CD14-positive monocyte (primary cell): ENCODE results near the gene SCN8A. TPM values are rescaled to one million over a fixed set of nuclear protein-coding genes. Genes with fewer than 3 reads are reported as not detected.

ENCODE experiments used
- DNase-seq, 3 donors: peaks; one replicate each; pipeline ENCODE4 v3.0.0-alpha.2; 2011 to 2022
- H2AFZ ChIP-seq: 2 replicates; pipeline ENCODE4 v1.6.0; 2012; ENCODE audit warnings: mild to moderate bottlenecking, low read depth, low read length, inconsistent platforms; ENCODE audit not compliant: insufficient read depth, poor library complexity, severe bottlenecking
- H3K27ac ChIP-seq, 2 donors: 1 replicate in 1 of 2; 2 replicates in 1 of 2; pipeline ENCODE4 v1.5.1; 2012 to 2013; ENCODE audit warnings: low read length in 2 of 2, control low read depth in 1 of 2, inconsistent platforms in 1 of 2, low read depth in 1 of 2, mild to moderate bottlenecking in 1 of 2
- H3K27me3 ChIP-seq, 2 donors: one replicate each; pipeline versions ENCODE4 v1.6.0 to v1.6.1; 2011 to 2013; ENCODE audit warnings: low read length in 2 of 2; ENCODE audit not compliant: control insufficient read depth in 2 of 2, insufficient read depth in 2 of 2
- H3K36me3 ChIP-seq, 2 donors: replicated peaks in 1 of 2; 1 replicate in 1 of 2; 2 replicates in 1 of 2; pipeline versions ENCODE4 v1.5.1 to v1.6.1; 2012 to 2013; ENCODE audit warnings: low read length in 2 of 2, control low read depth in 1 of 2, inconsistent platforms in 1 of 2, mild to moderate bottlenecking in 1 of 2; ENCODE audit not compliant: insufficient read depth in 2 of 2, control insufficient read depth in 1 of 2
- H3K4me1 ChIP-seq, 2 donors: 1 replicate in 1 of 2; 2 replicates in 1 of 2; pipeline versions ENCODE4 v1.5.1 to v1.6.1; 2012 to 2013; ENCODE audit warnings: low read length in 2 of 2, control low read depth in 1 of 2, inconsistent platforms in 1 of 2, mild to moderate bottlenecking in 1 of 2, moderate library complexity in 1 of 2; ENCODE audit not compliant: insufficient read depth in 2 of 2, control insufficient read depth in 1 of 2
- H3K4me2 ChIP-seq: replicated peaks from 2 replicates; pipeline ENCODE3; 2012; ENCODE audit warnings: low read length, moderate library complexity, mild to moderate bottlenecking; ENCODE audit not compliant: poor library complexity, severe bottlenecking; ENCODE audit errors: extremely low read depth
- H3K4me3 ChIP-seq, 3 experiments: fragments of 200-600 bp in 1 of 3; sonication (generic) in 1 of 3; replicated peaks in 1 of 3; 1 replicate in 2 of 3; 2 replicates in 1 of 3; pipeline ENCODE4 v1.5.1; 2011 to 2013; ENCODE audit warnings: low read length in 3 of 3, mild to moderate bottlenecking in 3 of 3, control low read depth in 2 of 3, low read depth in 2 of 3, inconsistent platforms in 1 of 3, moderate library complexity in 1 of 3
- H3K79me2 ChIP-seq: 2 replicates; pipeline ENCODE4 v1.6.0; 2012; ENCODE audit warnings: mild to moderate bottlenecking, control low read depth, inconsistent platforms, low read length, moderate library complexity; ENCODE audit not compliant: insufficient read depth
- H3K9ac ChIP-seq: 2 replicates; pipeline ENCODE4 v1.6.0; 2017; ENCODE audit warnings: low read length, mild to moderate bottlenecking; ENCODE audit not compliant: insufficient read depth, poor library complexity, severe bottlenecking
- H3K9me3 ChIP-seq, 2 donors: replicated peaks in 1 of 2; 1 replicate in 1 of 2; 2 replicates in 1 of 2; pipeline versions ENCODE4 v1.5.1 to v1.6.1; 2012 to 2013; ENCODE audit warnings: low read length in 2 of 2, control low read depth in 1 of 2; ENCODE audit not compliant: control insufficient read depth in 1 of 2, insufficient read depth in 1 of 2
- H4K20me1 ChIP-seq: 2 replicates; pipeline ENCODE4 v1.6.0; 2012; ENCODE audit warnings: mild to moderate bottlenecking, low read length, control low read depth, moderate library complexity; ENCODE audit not compliant: insufficient read depth
- H3K27ac Mint-ChIP-seq, 7 donors: one replicate each; pipeline ENCODE4 v1.8.0; 2020; ENCODE audit warnings: mild to moderate bottlenecking in 7 of 7, mixed read lengths in 7 of 7, moderate library complexity in 6 of 7, inconsistent platforms in 2 of 7
- H3K27me3 Mint-ChIP-seq, 3 donors: one replicate each; pipeline ENCODE4 v1.8.0; 2021 to 2022; ENCODE audit warnings: low read depth in 3 of 3, mild to moderate bottlenecking in 3 of 3, mixed read lengths in 3 of 3, moderate library complexity in 3 of 3, inconsistent platforms in 1 of 3
- H3K36me3 Mint-ChIP-seq, 2 donors: one replicate each; pipeline ENCODE4 v1.8.0; 2020; ENCODE audit warnings: mixed read lengths in 2 of 2, inconsistent platforms in 1 of 2, mild to moderate bottlenecking in 1 of 2
- H3K4me1 Mint-ChIP-seq: one replicate; pipeline ENCODE4 v1.8.0; 2020; ENCODE audit warnings: mild to moderate bottlenecking, mixed read lengths
- H3K4me3 Mint-ChIP-seq, 2 donors: one replicate each; pipeline ENCODE4 v1.8.0; 2020; ENCODE audit warnings: mild to moderate bottlenecking in 2 of 2, mixed read lengths in 2 of 2, moderate library complexity in 1 of 2
- H3K9me3 Mint-ChIP-seq, 7 donors: one replicate each; pipeline ENCODE4 v1.8.0; 2020 to 2022; ENCODE audit warnings: mixed read lengths in 7 of 7, mild to moderate bottlenecking in 6 of 7, moderate library complexity in 6 of 7, inconsistent platforms in 2 of 7
- WGBS: methylation state at CpG from one replicate; pipeline ENCODE4 v1.1.5; 2013; ENCODE audit warnings: missing lambda C conversion rate; ENCODE audit not compliant: insufficient coverage; 5-methylcytosine and 5-hydroxymethylcytosine counted together
- intact Hi-C, 2 donors: fragments of 100-400 bp; cut with micrococcal nuclease; formaldehyde crosslinking; loops; one replicate each; pipeline versions ENCODE4 v1.15.0 to v1.15.1; 2023
- polyA plus RNA-seq, 3 donors: library from polyadenylated mRNA; depleted of rRNA in 1 of 3; unstranded in 2 of 3; stranded (reverse) in 1 of 3; fragments of 300-500 nt in 2 of 3; fragments of >200 nt in 1 of 3; fragmentation: Illumina TruSeq in 2 of 3; gene quantifications; 1 replicate in 2 of 3; 2 replicates in 1 of 3; pipeline ENCODE4 v1.2.3, GENCODE V29; 2012 to 2021
- TF ChIP-seq, protein P1 (sequence below): fragments of 200-600 bp; IDR thresholded peaks from one replicate; pipeline ENCODE4 v1.8.0; 2022; ENCODE audit warnings: antibody characterized with exemption, mild to moderate bottlenecking

The SCN8A gene
- polyA plus RNA-seq, 3 donors = 0.03 TPM; not detected in 2

DNA sequence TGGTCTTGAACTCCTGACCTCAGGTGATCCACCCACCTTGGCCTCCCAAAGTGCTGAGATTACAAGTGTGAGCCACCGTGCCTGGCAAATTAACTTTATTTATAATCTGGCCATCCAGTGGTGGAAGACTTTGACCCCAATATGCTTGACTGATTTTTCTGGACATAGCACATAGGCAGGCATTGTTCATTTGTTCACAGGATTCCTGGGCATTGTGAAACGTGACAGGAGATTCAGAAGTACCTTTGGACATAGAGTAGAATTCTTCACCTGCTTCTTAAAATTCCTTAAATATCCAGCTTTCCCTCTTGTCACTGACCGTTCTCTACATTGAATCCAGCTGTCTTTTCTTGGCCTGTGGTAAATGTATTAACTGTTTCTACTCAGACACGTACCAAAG lies 103.1 kb downstream of the SCN8A start:
- H3K27me3 Mint-ChIP-seq = peaks cover 0 to 2% (median 2%) of the 10 kb centered on the region in 3 donors
- Histone ChIP-seq H3K4me2 (no peak overlapping the region), H3K4me1 (no peaks in the 10 kb centered on the region), H3K27me3 (no peaks in the 10 kb centered on the region), H2AFZ (no peak overlapping the region), H4K20me1 (no peaks in the 10 kb centered on the region), H3K9me3 (no peaks in the 10 kb centered on the region), H3K79me2 (no peaks in the 10 kb centered on the region), H3K9ac (no peak overlapping the region), H3K36me3 (no peaks in the 10 kb centered on the region), H3K27ac (no peak overlapping the region), H3K4me3 (no peak overlapping the region)
- no peak overlapping the region for H3K4me3 Mint-ChIP-seq
- no peaks in the 10 kb centered on the region for H3K9me3 Mint-ChIP-seq
- 100% methylated on average over 1 of the region's 4 CpGs for whole genome bisulfite sequencing
- TF ChIP-seq, protein P1, sequence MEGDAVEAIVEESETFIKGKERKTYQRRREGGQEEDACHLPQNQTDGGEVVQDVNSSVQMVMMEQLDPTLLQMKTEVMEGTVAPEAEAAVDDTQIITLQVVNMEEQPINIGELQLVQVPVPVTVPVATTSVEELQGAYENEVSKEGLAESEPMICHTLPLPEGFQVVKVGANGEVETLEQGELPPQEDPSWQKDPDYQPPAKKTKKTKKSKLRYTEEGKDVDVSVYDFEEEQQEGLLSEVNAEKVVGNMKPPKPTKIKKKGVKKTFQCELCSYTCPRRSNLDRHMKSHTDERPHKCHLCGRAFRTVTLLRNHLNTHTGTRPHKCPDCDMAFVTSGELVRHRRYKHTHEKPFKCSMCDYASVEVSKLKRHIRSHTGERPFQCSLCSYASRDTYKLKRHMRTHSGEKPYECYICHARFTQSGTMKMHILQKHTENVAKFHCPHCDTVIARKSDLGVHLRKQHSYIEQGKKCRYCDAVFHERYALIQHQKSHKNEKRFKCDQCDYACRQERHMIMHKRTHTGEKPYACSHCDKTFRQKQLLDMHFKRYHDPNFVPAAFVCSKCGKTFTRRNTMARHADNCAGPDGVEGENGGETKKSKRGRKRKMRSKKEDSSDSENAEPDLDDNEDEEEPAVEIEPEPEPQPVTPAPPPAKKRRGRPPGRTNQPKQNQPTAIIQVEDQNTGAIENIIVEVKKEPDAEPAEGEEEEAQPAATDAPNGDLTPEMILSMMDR = no peak
- H3K27ac Mint-ChIP-seq = no peak overlapping the region
- peaks cover 5% of the 10 kb centered on the region for H3K4me1 Mint-ChIP-seq
- no peaks in the 10 kb centered on the region for H3K36me3 Mint-ChIP-seq
- intact Hi-C loops = no loop called here
- DNase-seq = no peak

DNA sequence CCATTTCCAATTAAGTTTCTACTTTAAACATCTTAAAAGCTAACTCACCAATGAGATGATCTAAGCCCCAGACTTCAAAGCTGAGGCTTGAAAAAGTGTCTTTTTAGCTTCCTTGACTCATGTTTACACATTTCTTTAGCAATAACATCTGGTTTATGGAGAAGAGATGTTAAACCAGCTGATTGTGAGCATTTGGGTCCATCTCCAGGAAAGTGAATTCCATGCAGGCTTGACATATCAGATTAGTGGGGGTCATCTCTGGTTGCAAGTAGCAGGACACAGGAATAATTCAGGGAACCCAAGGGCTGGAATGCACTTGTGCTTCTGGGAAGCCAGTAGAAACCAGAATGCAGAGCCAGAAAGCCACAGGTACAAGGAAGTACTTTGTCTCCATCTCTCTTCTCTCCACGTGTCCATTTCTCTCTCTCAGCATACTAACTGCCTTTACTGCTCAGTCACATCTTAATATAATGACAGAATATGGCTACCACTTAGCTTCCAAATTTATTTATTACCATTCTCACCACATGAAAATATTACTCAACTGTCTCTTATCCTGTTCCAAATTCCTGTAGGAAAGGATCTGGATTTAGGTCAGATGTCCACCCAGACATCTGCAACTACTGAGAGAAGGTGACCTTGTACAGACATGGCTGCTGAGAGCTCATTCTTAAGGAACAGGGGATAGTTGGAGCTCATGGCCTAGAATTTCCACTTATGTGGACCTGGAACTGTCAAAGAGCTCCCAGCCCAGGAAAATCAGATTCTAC lies 104.4 kb downstream of the SCN8A start:
- H3K27me3 Mint-ChIP-seq = peaks cover 0 to 2% (median 2%) of the 10 kb centered on the region in 3 donors
- no peaks in the 10 kb centered on the region for H3K36me3 ChIP-seq
- peaks cover 0 to 3% (median 0%) of the 10 kb centered on the region in 7 donors for H3K9me3 Mint-ChIP-seq
- H3K9ac ChIP-seq = no peak overlapping the region
- peaks cover 5% of the 10 kb centered on the region for H3K4me1 Mint-ChIP-seq
- H2AFZ ChIP-seq = no peak overlapping the region
- H3K4me3 ChIP-seq = no peak overlapping the region
- H4K20me1 ChIP-seq = no peaks in the 10 kb centered on the region
- no peaks in the 10 kb centered on the region for H3K4me1 ChIP-seq
- H3K36me3 Mint-ChIP-seq = no peaks in the 10 kb centered on the region
- WGBS = 63% methylated on average over 1 of the region's 1 CpG
- no peak overlapping the region for H3K4me3 Mint-ChIP-seq
- no peak overlapping the region for H3K27ac Mint-ChIP-seq
- TF ChIP-seq, protein P1 = no peak
- no peak for DNase-seq
- H3K4me2 ChIP-seq = no peak overlapping the region
- no peaks in the 10 kb centered on the region for H3K9me3 ChIP-seq
- H3K79me2 ChIP-seq = no peaks in the 10 kb centered on the region
- no peaks in the 10 kb centered on the region for H3K27me3 ChIP-seq
- intact Hi-C loops = no loop called here
- H3K27ac ChIP-seq = no peak overlapping the region
